ENCODE data around the gene TMEM87B. TPM values are rescaled to one million over a fixed set of nuclear protein-coding genes. Genes with fewer than 3 reads are reported as not detected.

The TMEM87B gene
- total and polyA plus RNA-seq, 10 of the 15 experiments (the other 5 are each of a cell fraction or from before 2014, with no cell fraction given) = 5.7 to 20.6 (median 12.3) TPM

GRCh38 chr2:112029164-112029563, 25.9 kb upstream of the TMEM87B start:
- Histone ChIP-seq H4K20me1 (ENCODE audit: control insufficient read depth, insufficient read depth) (no peaks in the 10 kb centered on the region), H3K27me3 (replicated peaks in 1 of 2; ENCODE audit: control insufficient read depth in 2 of 2, insufficient read depth in 2 of 2, low read length in 1 of 2) (no peaks in the 10 kb centered on the region), H3K9me3 (replicated peaks; ENCODE audit: control insufficient read depth, insufficient read depth, low read length) (no peaks in the 10 kb centered on the region; the same call in 1 of the 3 replicates), H3K4me1 (ENCODE audit: control insufficient read depth, insufficient read depth, low read length) (no peaks in the 10 kb centered on the region), H3K27ac (ENCODE audit: control insufficient read depth, insufficient read depth) (no peak overlapping the region), H3K36me3 (ENCODE audit: control insufficient read depth in 2 of 2, insufficient read depth in 2 of 2, low read length in 1 of 2) (no peaks in the 10 kb centered on the region), H3K9ac (ENCODE audit: control insufficient read depth, insufficient read depth, low read length) (no peak overlapping the region), H3K4me3 (no peak overlapping the region), H3K79me2 (ENCODE audit: control insufficient read depth, insufficient read depth, low read length) (no peaks in the 10 kb centered on the region), H2AFZ (ENCODE audit: control insufficient read depth, low read depth, low read length) (no peak overlapping the region), H3K4me2 (ENCODE audit: control insufficient read depth, insufficient read depth) (no peak overlapping the region)
- no peak for FAIRE-seq
- POLR2A ChIA-PET = interaction anchor here (0.6 kb wide), 1 partner anchor 50 kb away, joined by 3 read pairs; no protein-coding TSS in a partner anchor
- RAD21 ChIA-PET (ENCODE audit: unreplicated experiment) = interaction anchor here (0.9 kb wide), 1 partner anchor 129 kb away, joined by 4 read pairs; no protein-coding TSS in a partner anchor
- CTCF ChIA-PET = no interaction called here
- SMC1A ChIA-PET (ENCODE audit: uncharacterized antibody, unreplicated experiment) = interaction anchor here (0.9 to 3.2 kb wide), 3 partner anchors 12 to 129 kb away, joined by 3 to 9 read pairs (median 6); no protein-coding TSS in a partner anchor
- DNase-seq (ENCODE audit: low read depth, low spot score) = no peak
- TF ChIP-seq RB1 (IDR thresholded peaks at IDR 0.05; ENCODE audit: borderline replicate concordance) (no peak), MAX (IDR thresholded peaks at IDR 0.05; ENCODE audit: low read depth, low read length) (no peak), STAT1 (conservative IDR thresholded peaks at IDR 0.05) (no peak), E2F8 (IDR thresholded peaks at IDR 0.05; ENCODE audit: low read depth, partially characterized antibody) (no peak), HDAC2 (IDR thresholded peaks at IDR 0.05) (no peak), LARP7 (IDR thresholded peaks at IDR 0.05) (no peak), CUX1 (IDR thresholded peaks at IDR 0.05; ENCODE audit: insufficient replicate concordance, low read depth, low read length) (no peak), ETV6 (conservative IDR thresholded peaks at IDR 0.05 in 1 of 2, IDR thresholded peaks at IDR 0.05 in 1 of 2; ENCODE audit: borderline replicate concordance in 1 of 2, low read depth in 1 of 2) (no peak), TCF3 (IDR thresholded peaks at IDR 0.05; ENCODE audit: borderline replicate concordance, insufficient read depth, low read depth, low read length) (no peak), SREBF2 (IDR thresholded peaks at IDR 0.05; ENCODE audit: low read length) (no peak), MXI1 (IDR thresholded peaks at IDR 0.05; ENCODE audit: low read depth, low read length) (no peak), SP1 (IDR thresholded peaks at IDR 0.05; ENCODE audit: low read depth, low read length) (no peak), NRF1 (conservative IDR thresholded peaks at IDR 0.05; ENCODE audit: low read depth, low read length) (no peak), CTCF (IDR thresholded peaks at IDR 0.05 in 2 of 3, conservative IDR thresholded peaks at IDR 0.05 in 1 of 3; ENCODE audit: control insufficient read depth in 2 of 3, extremely low read depth in 1 of 3, insufficient read depth in 1 of 3, low read depth in 3 of 3, low read length in 3 of 3) (no peak)
- 25% methylated on average over 2 of the region's 2 CpGs for WGBS (ENCODE audit: insufficient coverage, insufficient replicate concordance, low lambda C conversion rate, missing lambda C conversion rate)
- no TSS peak for BruUV-seq (replicated peaks)
- intact Hi-C loops (cut with micrococcal nuclease; ENCODE audit: unreplicated experiment) = no loop called here
- no peak for ATAC-seq
- in situ Hi-C loops (cut with MboI) = no loop called here
